GM19351 (cell line): Measurements from ENCODE around the gene SLC25A33.
A peak's percentile ranks its signal among the peaks of the same experiment; 100 is the strongest.

Source experiments
- ATAC-seq: cut with Tn5 transposase; IDR thresholded peaks from one replicate; pipeline ENCODE4 v1.9.1; 2021; ENCODE audit warnings: mild to moderate bottlenecking, moderate library complexity; ENCODE audit not compliant: unreplicated experiment

SLC25A33 gene

DNA sequence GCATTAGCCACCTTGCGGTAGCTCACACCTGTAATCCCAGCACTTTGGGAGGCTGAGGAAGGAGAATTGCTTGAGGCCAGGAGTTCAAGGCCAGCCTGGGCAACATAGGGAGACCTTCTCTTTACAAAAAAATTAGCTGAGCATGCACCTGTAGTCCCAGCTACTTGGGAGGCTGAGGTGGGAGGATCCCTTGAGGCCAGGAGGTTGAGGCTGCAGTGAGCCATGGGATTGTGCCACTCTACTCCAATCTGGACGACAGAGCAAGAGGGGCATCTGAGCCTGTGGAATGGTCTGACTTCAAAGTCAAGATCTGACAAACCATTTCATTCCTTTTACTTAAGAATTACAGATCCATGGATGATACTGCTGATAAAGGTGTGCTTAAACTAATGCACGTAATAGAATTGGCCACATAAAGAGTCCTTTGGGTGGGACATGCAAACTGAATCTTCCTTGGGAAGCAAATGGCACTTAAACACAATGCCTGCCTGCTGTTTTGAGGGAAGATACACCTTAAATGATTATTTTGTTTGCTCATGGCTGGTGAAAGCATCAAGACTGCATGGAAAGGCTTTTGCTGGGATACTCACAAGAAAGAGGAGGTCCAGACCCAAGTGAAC is 47.0 kb downstream of the SLC25A33 start:
- no peak for ATAC-seq

DNA sequence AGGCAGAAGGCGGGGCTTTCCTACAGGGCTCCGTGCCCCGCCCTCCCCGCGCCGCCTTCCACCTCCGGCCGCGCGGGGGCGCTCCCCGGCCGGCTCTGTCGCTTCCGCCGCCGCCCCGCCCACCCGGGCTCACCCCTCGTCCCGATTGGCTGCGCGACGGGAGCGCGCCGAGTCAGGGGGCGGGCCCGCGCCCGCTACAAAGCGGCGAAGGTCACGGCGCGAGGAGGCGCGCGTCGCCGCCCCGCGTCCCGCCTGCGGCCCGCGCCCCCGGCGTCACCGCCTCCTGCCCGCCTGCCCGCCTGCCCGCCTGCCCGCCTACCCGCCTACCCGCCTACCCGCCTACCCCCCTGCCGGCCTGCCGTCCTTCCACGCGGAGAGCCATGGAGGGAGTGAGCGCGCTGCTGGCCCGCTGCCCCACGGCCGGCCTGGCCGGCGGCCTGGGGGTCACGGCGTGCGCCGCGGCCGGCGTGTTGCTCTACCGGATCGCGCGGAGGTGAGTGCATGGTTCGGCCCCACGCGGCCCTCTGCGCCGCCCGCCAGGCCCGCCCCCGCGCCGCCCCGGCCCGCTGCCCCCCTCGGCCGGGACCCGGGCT is 49.4 kb downstream of the SLC25A33 start, which contains the start of gene TMEM201:
TSS of gene TMEM201 (plus strand) at position 361 of the 593 bp plus-strand sequence. CDS start at position 381, 20 bp downstream.
- peak; percentile 67 for ATAC-seq

DNA sequence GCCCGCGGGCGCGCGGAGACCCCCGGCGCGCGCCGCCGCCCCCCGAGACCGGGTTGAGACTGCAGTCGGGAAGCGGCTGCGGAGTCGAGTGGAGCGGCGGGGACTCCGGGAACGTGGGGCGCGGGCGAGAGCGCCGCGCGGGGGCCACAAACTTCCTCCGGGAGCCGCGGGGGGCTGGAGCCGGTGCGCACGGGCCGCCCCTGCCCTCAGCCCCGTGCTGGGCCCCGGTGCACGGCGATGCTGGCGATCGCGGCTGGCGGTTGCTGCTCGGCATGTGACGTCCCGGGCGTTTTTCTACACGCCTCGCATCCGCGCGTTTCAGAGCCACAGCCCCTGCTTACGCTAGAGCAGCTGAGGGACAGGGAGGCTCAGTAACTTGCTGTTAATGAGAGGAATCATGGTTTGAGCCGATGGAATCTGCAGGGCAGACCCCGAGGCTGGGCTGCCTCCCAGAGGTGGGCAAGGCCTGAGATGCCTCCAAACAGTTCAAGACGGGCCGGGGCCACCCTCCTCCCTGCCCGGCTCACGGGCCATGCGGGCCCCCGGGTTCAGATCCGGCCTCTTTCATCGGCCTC is 50.0 kb downstream of the SLC25A33 start:
- no peak for ATAC-seq

DNA sequence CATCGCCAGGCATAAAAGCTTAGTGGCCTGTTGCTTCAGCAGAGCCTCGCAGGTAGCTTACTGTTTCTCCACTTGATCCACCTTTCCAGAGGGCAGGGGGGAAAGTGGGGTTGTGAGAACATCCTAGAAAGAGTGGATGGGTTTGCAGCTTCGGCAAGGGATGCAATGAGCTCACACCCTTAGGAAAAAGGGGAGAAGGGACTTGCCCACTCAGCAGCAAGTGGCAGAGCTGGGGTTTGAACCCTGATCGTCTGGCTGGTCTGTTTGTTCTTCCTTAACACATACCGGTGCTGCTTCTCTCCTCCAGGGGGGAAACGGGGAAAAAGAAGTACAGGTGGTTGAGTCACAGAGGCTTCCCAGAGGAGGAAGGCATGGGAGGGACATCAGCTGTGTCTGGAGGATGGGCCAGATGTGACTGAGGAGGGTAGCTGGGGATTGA is 50.5 kb downstream of the SLC25A33 start:
- no peak for ATAC-seq

DNA sequence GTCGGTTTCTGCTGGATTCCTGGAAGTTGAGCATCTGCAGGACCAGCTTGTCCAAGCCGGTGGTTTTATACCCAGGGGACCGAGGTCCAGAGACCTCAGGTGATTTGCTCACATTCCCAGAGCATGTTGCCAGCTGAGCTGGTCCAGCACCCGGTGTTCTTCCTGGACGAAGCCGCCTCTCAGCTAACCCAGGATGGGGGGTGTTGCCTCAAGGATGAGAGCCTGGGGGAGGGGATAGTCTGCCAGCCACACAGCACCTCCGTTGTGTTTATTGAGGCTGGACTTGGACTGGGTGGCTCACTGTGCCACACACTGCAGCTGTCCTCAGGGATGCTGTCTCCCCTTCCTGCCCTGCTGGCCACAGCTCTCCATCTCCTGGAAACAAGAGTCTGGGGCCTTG is 50.9 kb downstream of the SLC25A33 start:
- ATAC-seq, result no peak

DNA sequence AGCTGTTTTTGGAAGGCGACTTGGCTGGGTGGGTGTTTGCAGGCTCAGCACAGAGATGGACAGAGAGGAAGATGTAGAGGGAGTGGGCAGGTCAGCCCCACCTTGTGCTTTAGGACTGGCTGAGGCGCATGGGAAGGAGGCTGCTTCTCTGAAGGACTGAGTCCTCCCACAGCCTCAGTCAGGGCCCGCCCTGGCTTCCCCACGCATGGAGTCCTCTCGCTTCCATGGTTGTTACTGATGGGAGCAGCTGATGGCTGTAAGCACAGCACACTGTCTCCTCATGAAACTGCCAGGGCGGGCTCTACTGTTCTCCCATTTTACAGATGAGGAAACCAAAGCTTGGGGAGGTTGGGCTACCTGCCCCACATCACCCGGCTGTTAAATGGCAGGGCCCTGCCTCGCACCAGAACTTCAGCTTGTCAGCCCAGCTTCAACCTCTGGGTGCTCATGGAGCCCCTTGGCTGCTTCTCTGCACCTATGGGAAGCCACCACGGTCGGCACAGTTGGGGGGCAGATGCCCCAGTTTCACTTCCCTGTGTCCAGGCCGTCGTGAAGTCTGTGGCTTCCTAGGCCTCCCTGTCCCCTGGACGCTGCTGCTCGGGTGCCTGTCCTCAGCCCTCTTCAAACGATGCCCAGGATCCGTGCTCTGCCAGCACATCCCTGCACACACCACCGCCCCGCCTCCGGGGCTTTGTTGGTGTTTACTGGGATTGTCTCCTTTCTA is 51.8 kb downstream of the SLC25A33 start:
- ATAC-seq, result no peak

DNA sequence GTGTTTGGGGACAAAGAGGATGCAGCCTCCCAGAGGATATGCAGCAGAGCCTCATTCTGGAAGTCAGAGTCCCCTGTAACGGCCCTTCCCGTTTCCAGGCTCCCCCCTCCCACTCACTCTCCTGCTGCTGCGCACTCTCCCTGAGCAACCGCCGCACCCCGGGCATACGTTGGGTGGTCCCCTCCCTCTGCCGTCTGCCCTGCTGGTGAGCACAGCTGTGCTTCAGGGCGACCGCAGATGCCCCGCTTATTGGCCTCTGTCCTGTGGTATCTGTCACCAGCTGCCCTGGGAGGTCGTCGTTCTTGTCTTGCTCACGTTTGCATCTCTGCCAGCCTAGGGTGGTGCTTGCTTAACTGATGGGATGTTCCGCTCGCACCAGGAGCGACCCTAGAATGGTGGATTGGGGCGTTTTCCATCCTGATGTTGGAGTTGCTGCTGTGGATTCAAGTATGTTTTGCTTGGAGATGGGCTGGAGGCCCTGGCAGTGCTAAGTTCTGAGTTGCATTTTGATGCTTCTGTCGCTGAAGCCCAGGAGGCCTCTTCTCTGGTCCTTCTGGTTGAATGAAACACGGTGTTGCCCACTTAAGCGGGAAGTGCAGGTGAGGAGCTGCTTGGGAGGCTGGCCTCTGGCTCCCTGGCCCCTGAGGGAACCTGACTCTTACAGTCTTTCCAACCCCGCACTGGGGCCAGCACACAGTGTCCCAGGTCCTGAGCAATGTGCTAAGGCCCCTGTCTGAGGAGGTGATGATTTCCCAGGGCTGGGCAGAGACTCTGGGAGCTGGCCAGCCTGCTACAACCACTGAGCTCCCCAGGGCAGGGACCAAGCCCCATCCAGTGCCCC is 52.6 kb downstream of the SLC25A33 start:
- no peak for ATAC-seq

DNA sequence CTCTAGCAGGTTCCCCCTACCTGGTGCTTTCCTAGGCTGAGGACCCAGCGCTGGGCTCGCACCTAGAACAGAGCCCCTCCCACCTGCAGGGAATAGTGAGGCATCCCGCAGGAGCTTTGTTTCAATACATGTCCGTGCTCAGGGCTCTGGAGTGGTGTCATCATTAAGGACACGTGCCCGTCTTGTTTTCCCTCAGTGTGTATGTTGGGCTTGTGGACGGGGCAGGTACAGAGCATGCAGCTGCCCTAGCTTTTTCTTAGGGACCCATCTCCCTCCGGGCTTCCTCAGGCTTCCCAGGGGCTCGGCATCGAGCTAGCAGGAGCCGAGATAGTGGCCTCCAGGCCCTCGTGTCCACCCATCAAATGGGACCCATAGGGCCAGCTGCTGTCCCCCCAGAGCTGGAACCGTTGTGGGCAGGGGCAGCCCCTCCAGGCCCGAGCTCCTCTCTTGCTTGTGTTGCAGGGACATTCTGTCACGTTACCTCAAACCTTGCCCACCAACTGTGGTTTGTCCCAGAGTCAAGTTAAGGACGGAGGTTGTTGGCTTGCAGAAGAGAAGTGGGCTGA is 53.3 kb downstream of the SLC25A33 start:
- ATAC-seq, result no peak

DNA sequence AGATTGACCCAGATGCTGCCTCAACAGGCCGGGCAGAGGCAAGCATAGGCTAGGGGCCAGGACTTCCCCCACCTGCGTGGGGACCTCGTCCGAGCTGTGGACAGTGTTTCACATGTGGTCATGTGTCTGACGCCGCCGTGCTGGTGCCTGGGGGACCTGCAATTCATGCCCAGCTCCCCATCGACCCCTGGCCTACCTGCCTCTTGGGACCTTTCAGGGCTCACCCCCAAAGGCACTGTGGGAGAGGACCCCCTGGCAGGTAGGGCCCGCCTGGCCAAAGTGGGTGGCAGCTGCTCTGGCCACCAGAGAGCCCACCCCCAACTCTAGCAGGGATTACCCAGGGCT is 53.9 kb downstream of the SLC25A33 start:
- no peak for ATAC-seq

DNA sequence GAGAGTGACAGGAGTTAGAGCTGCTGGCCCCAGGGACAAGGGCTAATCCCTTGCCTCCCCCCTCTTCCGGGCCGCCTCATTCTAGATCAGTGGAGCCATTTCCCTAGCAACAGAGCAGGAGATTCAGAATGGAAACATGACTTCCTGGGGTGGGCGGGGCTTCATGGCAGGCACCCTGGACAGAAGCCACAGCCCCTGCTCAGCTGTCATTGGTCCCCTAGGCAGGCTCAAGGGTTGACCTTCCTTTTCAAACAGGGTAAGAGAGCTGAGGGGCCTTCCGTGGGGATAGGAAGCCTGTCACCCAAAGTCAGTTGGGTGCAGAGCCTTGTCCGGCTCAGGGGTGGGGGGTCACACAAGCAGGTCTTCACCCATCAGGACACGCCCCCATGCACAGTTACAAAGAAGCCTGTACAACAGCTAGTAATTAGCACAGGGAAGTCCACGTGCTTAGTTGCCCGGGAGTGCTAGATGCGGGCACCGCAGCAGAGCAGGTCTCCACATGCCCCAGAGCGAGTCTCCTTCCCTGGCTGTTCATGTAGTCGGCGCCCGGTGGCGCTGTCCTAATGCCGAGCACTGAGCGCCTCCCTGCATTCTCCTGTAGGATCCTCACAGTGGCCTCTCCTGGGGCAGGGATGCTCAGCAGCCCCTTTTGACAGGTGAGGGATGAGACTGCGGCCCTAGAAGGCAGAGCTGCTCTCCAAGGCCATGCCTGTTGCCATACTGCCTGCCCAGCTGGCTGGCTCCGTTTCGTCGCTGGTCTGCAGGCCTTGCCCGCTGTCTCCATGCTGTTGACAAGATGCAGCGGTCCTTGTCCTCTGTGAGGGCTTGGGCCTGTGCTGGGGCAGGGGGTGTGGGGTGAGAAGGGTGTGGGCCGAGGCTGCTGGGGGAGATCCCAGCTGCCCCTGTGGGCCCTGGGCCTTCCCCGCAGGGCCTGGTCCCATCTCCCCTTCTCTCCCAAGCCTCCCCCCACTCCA is 54.5 kb downstream of the SLC25A33 start:
- no peak for ATAC-seq

DNA sequence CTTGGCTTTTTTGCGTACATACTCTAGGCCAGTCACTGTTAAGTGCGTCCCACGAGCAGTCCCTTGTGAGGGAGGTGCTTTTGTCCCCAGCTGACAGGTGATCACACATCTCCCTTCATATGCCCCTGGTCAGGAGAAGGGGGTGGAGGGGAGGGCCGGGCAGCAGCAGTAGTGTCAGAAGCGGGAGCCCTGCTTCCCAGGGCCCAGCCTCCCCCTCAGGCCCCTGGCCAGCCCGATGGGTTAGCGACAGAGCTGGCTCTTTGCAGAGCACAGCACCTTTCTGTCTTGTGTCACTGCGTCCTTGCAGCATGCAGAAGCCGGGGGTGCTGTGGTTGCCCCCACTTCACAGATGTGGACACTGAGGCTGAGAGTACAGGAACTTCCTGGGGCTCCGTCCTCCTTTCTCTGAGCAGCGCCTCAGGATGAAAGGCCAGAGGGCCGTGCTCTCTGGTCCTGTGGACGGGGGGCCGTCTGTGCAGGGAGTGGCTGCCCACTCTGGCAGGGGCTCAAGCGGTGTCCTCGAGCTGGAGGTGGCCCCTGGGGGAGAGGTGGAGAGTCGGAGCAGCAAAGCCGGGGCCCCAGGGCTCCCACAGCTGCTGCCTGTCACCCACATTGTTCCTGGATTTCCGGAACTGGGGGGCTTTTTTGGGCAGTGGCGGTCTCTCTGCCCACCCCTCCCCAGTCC is 55.3 kb downstream of the SLC25A33 start:
- ATAC-seq, result no peak

DNA sequence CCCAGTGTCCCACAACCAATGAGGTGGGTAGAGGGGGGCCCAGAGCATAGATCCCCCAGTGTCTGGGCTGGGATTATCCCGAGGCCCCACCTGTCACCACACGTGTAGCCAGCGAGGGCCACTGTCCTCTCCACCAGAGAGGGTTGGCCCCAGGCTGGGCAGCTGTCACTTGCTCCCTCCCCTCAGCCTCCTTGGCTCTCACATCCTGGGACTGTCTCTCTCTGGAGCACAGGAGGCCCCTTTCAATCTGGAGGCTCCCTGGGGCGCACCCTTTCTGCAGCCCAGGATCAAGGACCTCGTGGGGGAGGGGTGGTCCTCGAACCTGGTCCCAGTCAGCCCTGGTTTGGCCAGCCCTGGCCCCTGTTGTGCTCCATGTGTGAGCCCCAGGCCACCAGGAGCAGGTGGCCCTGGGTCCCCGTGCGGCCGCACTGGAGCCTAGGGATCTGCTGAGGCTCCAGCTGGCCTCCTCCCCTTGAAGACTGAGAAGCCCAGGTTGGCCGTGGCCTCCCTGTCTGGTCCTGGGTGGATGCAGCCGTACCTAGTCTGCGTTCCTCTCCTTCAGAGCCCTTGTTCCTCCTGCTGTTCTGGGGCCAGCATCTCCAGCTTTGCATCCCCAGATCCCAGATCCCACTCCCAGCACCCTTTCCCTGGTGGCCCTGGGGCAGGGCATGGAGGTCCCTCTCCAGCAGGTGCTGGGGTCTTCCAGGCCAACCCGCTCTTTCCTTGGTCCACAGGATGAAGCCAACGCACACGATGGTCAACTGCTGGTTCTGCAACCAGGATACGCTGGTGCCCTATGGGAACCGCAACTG is 56.1 kb downstream of the SLC25A33 start:
- no peak for ATAC-seq

DNA sequence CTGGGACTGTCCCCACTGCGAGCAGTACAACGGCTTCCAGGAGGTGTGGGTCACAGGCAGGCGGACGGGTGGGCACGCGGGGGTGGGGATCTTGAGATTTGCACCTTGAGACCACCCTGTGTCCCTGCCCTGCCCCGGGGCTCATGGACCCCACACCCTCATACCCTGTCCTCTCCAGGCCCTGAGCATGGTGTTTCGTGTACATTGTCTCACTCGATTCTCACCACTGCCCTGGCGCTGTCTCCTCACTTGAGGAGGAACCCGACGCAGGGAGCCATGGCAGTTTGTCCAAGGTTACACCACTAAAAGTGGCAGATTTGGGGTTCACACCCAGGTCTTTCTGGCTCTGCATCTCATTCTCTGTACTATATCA is 56.7 kb downstream of the SLC25A33 start:
- ATAC-seq, result no peak

DNA sequence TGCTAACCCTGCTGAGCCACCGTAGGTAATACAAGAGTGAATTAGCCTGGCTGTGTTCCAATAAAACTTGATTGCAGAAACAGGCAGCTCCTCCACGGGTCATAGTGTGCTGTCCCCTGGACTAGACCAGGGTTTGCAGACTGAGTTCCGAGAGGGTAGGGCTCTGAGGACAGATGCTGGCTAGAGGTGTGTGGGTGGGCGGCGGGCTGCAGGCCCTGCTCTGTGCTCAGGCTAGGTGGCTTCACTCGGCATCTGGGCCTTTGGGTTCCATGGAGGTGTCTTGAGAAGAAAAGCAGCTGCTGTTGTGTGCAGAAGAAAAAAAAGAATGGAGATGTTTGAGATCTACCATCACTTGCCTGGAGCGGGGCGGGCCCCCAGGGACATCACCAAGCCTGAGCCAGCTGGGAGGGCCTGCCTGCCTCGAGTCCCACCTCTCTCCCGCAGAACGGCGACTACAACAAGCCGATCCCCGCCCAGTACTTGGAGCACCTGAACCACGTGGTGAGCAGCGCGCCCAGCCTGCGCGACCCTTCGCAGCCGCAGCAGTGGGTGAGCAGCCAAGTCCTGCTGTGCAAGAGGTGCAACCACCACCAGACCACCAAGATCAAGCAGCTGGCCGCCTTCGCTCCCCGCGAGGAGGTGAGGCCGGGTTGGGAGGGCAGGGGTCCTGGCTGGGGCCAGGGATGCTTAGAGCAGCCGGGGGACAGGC is 57.3 kb downstream of the SLC25A33 start:
- no peak for ATAC-seq

DNA sequence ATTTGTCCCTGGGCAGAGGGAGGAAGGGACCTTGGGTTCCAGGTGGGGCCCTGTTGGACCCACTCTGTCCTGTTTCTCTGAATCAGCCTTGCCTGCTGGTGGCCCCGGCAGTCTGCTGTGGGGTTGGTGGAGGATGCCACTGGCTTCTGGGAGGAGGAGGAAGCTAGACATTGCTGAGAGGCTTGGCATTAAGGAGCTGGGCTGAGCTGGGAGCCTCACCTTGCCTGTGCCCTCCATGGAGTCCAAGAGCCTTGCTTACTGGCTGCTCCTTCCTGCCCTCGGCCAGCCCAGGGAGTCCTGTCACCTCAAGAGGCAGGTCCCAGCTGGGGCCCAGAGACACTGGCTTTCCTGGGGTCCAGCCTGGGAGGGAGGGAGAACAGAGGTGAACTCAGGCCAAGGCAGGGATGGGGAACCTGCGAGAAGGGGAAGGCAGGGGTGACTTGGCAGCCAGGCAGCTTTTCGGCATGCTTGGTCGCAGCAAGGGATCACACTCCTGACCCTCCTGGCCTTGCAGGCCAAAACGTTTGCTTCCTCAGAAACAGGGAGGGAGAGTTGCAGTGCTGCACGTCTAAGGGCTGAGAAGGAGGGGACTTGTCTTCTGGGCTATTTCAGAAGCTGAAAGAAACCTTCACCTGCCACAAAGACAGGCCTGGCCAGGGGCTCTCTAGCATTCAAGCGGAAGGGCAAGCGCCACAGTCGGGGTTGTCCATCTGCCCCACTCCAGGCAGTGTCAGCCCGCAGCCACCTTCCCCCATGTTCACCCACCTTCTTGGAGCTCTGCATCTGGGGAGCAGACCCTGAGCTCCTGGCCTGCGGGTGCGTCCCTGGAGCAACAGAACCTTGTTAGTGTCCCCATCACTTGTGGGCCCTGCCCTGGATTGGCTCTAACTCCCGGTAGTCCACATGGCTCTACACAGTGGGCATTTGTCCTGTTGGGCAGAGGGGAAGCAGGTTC is 58.4 kb downstream of the SLC25A33 start:
- no peak for ATAC-seq

DNA sequence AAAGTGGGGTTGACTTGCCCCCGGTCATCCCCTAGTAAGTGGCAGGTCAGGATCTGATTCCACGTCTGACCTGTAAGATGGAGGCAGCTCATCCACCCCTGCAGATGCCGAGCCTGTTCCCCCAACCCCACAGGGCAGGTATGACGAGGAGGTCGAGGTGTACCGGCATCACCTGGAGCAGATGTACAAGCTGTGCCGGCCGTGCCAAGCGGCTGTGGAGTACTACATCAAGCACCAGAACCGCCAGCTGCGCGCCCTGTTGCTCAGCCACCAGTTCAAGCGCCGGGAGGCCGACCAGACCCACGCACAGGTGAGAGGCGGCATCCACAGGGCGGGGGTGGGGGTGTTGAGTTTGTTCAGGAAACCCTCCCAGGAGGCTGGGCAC is 59.0 kb downstream of the SLC25A33 start:
- ATAC-seq, result no peak
